Right ventricle myocardium inferior (tissue), 1 donor: ENCODE results near the gene TIGD3. TPM values are rescaled to one million over a fixed set of nuclear protein-coding genes. Genes with fewer than 3 reads are reported as not detected.
A peak's percentile ranks its signal among the peaks of the same experiment; 100 is the strongest.

Experiments used
- ATAC-seq: fragments of 200-7000 bp; cut with Tn5 transposase; one replicate; pipeline ENCODE4 v1.9.1; 2020; ENCODE audit warnings: mild to moderate bottlenecking, moderate library complexity
- DNase-seq: peaks from one replicate; pipeline ENCODE4 v3.0.0; 2021; ENCODE audit errors: missing footprints
- intact Hi-C: fragments of 100-400 bp; cut with DNase I; formaldehyde crosslinking; loops from one replicate; pipeline ENCODE4 v1.11.0; 2022
- total RNA-seq: library from RNA; stranded (reverse); fragmentation: NEBNext Ultra II Directional; extraction: Animal tissue kit (Norgen Biotek cat#: 25700); gene quantifications from one replicate; pipeline ENCODE4 v1.2.1, GENCODE V29; 2021
- donor health status: DM: no; HTN: yes; CAD: no; lungs with severe emphysema.

The TIGD3 gene
- total RNA-seq, 1 donor from 2014 or later = 0.54 TPM

GRCh38 chr11:65382033-65382803 is 27.7 kb downstream of the TIGD3 start, which contains the start of gene SLC25A45:
TSS of gene SLC25A45 (minus strand) at chr11:65382646. CDS start at chr11:65381951, 695 bp downstream.
- DNase-seq = peak; percentile 95
- intact Hi-C loops = loop anchor here (1.0 to 5.0 kb wide), 3 partner anchors 37 to 125 kb away; no protein-coding TSS in a partner anchor
- peak; percentile 94 for ATAC-seq

GRCh38 chr11:65382804-65383368 is 28.3 kb downstream of the TIGD3 start:
- DNase-seq (no peak), ATAC-seq (no peak)
- intact Hi-C loops = loop anchor here (1.0 to 5.0 kb wide), 3 partner anchors 36 to 124 kb away; no protein-coding TSS in a partner anchor

GRCh38 chr11:65383778-65384177 is 29.2 kb downstream of the TIGD3 start:
- DNase-seq (no peak), ATAC-seq (no peak)
- intact Hi-C loops = loop anchor here (2.0 to 5.0 kb wide), 2 partner anchors 35 to 89 kb away; no protein-coding TSS in a partner anchor

- DNase-seq (no peak), ATAC-seq (no peak)
- intact Hi-C loops = loop anchor here (5.0 kb wide), 1 partner anchor 88 kb away; no protein-coding TSS in a partner anchor
These were observed 29.8 kb downstream of the TIGD3 start for GRCh38 chr11:65384301-65384889.

GRCh38 chr11:65386307-65387140 is 32.0 kb downstream of the TIGD3 start, which contains the start of gene FRMD8:
TSS of gene FRMD8 (plus strand) at chr11:65386637. CDS start at chr11:65387037, 400 bp downstream.
- intact Hi-C loops = no loop called here
- DNase-seq (peak; percentile 98), ATAC-seq (peak; percentile 74)

GRCh38 chr11:65388731-65389130 is 34.2 kb downstream of the TIGD3 start:
- intact Hi-C loops = no loop called here
- no peak for DNase-seq
- no peak for ATAC-seq

- peak; percentile 46 for DNase-seq
- ATAC-seq = no peak
- intact Hi-C loops = no loop called here
These were observed 34.9 kb downstream of the TIGD3 start for GRCh38 chr11:65389294-65389980.

- peak; percentile 59 for DNase-seq
- intact Hi-C loops = loop anchor here (2.0 kb wide), 1 partner anchor 14 kb away; no protein-coding TSS in a partner anchor
- no peak for ATAC-seq
These were observed 35.8 kb downstream of the TIGD3 start for GRCh38 chr11:65390099-65390941.

GRCh38 chr11:65390996-65391395 is 36.4 kb downstream of the TIGD3 start:
- peak; percentile 30 for DNase-seq
- peak; percentile 37 for ATAC-seq
- intact Hi-C loops = loop anchor here (2.0 kb wide), 1 partner anchor 14 kb away; no protein-coding TSS in a partner anchor

- DNase-seq (peak; percentile 57), ATAC-seq (no peak)
- intact Hi-C loops = no loop called here
These were observed 37.8 kb downstream of the TIGD3 start for GRCh38 chr11:65392186-65392829.

GRCh38 chr11:65392899-65393298 is 38.3 kb downstream of the TIGD3 start:
- DNase-seq (peak; percentile 17), ATAC-seq (no peak)
- intact Hi-C loops = no loop called here

- ATAC-seq = no peak
- intact Hi-C loops = no loop called here
- DNase-seq = peak; percentile 27
These were observed 39.0 kb downstream of the TIGD3 start for GRCh38 chr11:65393513-65394079.

GRCh38 chr11:65394125-65394536 is 39.6 kb downstream of the TIGD3 start:
- DNase-seq (peak; percentile 56), ATAC-seq (no peak)
- intact Hi-C loops = no loop called here

- no peak for DNase-seq
- intact Hi-C loops = no loop called here
- ATAC-seq = no peak
These were observed 41.5 kb downstream of the TIGD3 start for GRCh38 chr11:65395961-65396530.

- intact Hi-C loops = no loop called here
- ATAC-seq (no peak), DNase-seq (no peak)
These were observed 42.5 kb downstream of the TIGD3 start for GRCh38 chr11:65396769-65397745.
